DOHH2 (cell line): ENCODE data around the gene SH3TC2.

Source experiments
- H3F3A ChIP-seq: fragments of 200-600 bp; sonication (generic), shearing (Covaris generic); 2 replicates; pipeline ENCODE4 v1.6.0; 2016; ENCODE audit warnings: antibody characterized with exemption, mild to moderate bottlenecking; ENCODE audit not compliant: control insufficient read depth, insufficient read depth
- H3K27ac ChIP-seq: fragments of 200-600 bp; sonication (generic); 2 replicates; pipeline ENCODE4 v1.5.1; 2014; ENCODE audit warnings: low read depth, mild to moderate bottlenecking, low read length, moderate library complexity
- H3K27me3 ChIP-seq: fragments of 200-600 bp; sonication (generic); 2 replicates; pipeline ENCODE4 v1.6.1; 2014; ENCODE audit warnings: mild to moderate bottlenecking, low read length, mixed read lengths; ENCODE audit not compliant: control insufficient read depth
- H3K36me3 ChIP-seq: fragments of 200-600 bp; sonication (generic); 2 replicates; pipeline ENCODE4 v1.6.1; 2014; ENCODE audit warnings: mild to moderate bottlenecking, low read length, moderate library complexity, mixed read lengths; ENCODE audit not compliant: control insufficient read depth
- H3K4me1 ChIP-seq: fragments of 200-600 bp; sonication (generic); 2 replicates; pipeline ENCODE4 v1.6.1; 2014; ENCODE audit warnings: mild to moderate bottlenecking, low read length, mixed read lengths; ENCODE audit not compliant: control insufficient read depth
- H3K4me2 ChIP-seq: fragments of 200-600 bp; sonication (generic); 2 replicates; pipeline ENCODE4 v1.6.0; 2014; ENCODE audit warnings: mild to moderate bottlenecking, low read length, moderate library complexity
- H3K4me3 ChIP-seq: fragments of 200-600 bp; sonication (generic); 2 replicates; pipeline ENCODE4 v1.5.1; 2014; ENCODE audit warnings: mild to moderate bottlenecking, low read length, mixed read lengths
- H3K79me2 ChIP-seq: fragments of 200-600 bp; sonication (generic); 2 replicates; pipeline ENCODE4 v1.6.1; 2014; ENCODE audit warnings: mild to moderate bottlenecking, low read length, mixed read lengths; ENCODE audit not compliant: control insufficient read depth
- H3K9me2 ChIP-seq: fragments of 200-600 bp; sonication (generic); replicated peaks from 2 replicates; pipeline ENCODE4 v1.6.1; 2014; ENCODE audit warnings: mild to moderate bottlenecking, low read length, mixed read lengths; ENCODE audit not compliant: control insufficient read depth
- H3K9me3 ChIP-seq: fragments of 200-600 bp; sonication (generic); 2 replicates; pipeline ENCODE4 v1.6.1; 2014; ENCODE audit warnings: antibody characterized with exemption, low read length, mixed read lengths; ENCODE audit not compliant: control insufficient read depth, insufficient read depth
- H4K20me1 ChIP-seq: fragments of 200-600 bp; sonication (generic); 2 replicates; pipeline ENCODE4 v1.6.0; 2014; ENCODE audit warnings: low read depth, mild to moderate bottlenecking, antibody characterized with exemption, low read length, moderate library complexity; ENCODE audit not compliant: control insufficient read depth, insufficient read depth
- CTCF ChIP-seq: fragments of 200-600 bp; sonication (generic); IDR thresholded peaks from one replicate; pipeline ENCODE4 v1.5.1; 2014; ENCODE audit warnings: antibody characterized with exemption, mild to moderate bottlenecking, low read depth, low read length; ENCODE audit not compliant: poor library complexity, severe bottlenecking
- EZH2phosphoT487 ChIP-seq: fragments of 200-600 bp; sonication (generic); IDR thresholded peaks from 2 replicates; pipeline ENCODE4 v1.6.1; 2017; ENCODE audit warnings: borderline replicate concordance, mild to moderate bottlenecking, antibody characterized with exemption, low read length, moderate library complexity, mixed read lengths

SH3TC2 gene

GRCh38 chr5:148972396-148972795, 90.5 kb downstream of the SH3TC2 start:
- TF ChIP-seq EZH2phosphoT487 (no peak), CTCF (no peak)
- Histone ChIP-seq H3K9me3 (no peaks in the 10 kb centered on the region), H3K9me2 (no peaks in the 10 kb centered on the region), H3K27ac (no peak overlapping the region), H4K20me1 (no peaks in the 10 kb centered on the region), H3K27me3 (peaks cover 20% of the 10 kb centered on the region), H3F3A (no peaks in the 10 kb centered on the region), H3K36me3 (no peaks in the 10 kb centered on the region), H3K4me3 (no peak overlapping the region), H3K4me1 (no peaks in the 10 kb centered on the region), H3K79me2 (no peaks in the 10 kb centered on the region), H3K4me2 (no peak overlapping the region)

GRCh38 chr5:148970876-148971275, 92.0 kb downstream of the SH3TC2 start:
- Histone ChIP-seq H4K20me1 (no peaks in the 10 kb centered on the region), H3K4me3 (no peak overlapping the region), H3F3A (no peaks in the 10 kb centered on the region), H3K79me2 (no peaks in the 10 kb centered on the region), H3K4me2 (no peak overlapping the region), H3K4me1 (no peaks in the 10 kb centered on the region), H3K27me3 (peaks cover 20% of the 10 kb centered on the region), H3K9me3 (no peaks in the 10 kb centered on the region), H3K27ac (no peak overlapping the region), H3K9me2 (no peaks in the 10 kb centered on the region), H3K36me3 (no peaks in the 10 kb centered on the region)
- no peak for TF ChIP-seq CTCF
- TF ChIP-seq EZH2phosphoT487 = no peak

GRCh38 chr5:148970228-148970627, 92.6 kb downstream of the SH3TC2 start:
- H3K79me2 ChIP-seq = no peaks in the 10 kb centered on the region
- no peaks in the 10 kb centered on the region for H3K36me3 ChIP-seq
- H3K27me3 ChIP-seq = peaks cover 20% of the 10 kb centered on the region
- no peak overlapping the region for H3K4me3 ChIP-seq
- H3K4me1 ChIP-seq = no peaks in the 10 kb centered on the region
- H3K27ac ChIP-seq = no peak overlapping the region
- H3K4me2 ChIP-seq = no peak overlapping the region
- no peaks in the 10 kb centered on the region for H3F3A ChIP-seq
- no peaks in the 10 kb centered on the region for H3K9me2 ChIP-seq
- H3K9me3 ChIP-seq = no peaks in the 10 kb centered on the region
- no peaks in the 10 kb centered on the region for H4K20me1 ChIP-seq
- TF ChIP-seq EZH2phosphoT487 = no peak
- no peak for TF ChIP-seq CTCF

- no peak overlapping the region for H3K4me3 ChIP-seq
- no peaks in the 10 kb centered on the region for H3K79me2 ChIP-seq
- TF ChIP-seq CTCF = no peak
- no peak for TF ChIP-seq EZH2phosphoT487
- no peak overlapping the region for H3K27ac ChIP-seq
- no peaks in the 10 kb centered on the region for H3K9me2 ChIP-seq
- H4K20me1 ChIP-seq = no peaks in the 10 kb centered on the region
- no peaks in the 10 kb centered on the region for H3K4me1 ChIP-seq
- peaks cover 20% of the 10 kb centered on the region for H3K27me3 ChIP-seq
- H3F3A ChIP-seq = no peaks in the 10 kb centered on the region
- no peaks in the 10 kb centered on the region for H3K9me3 ChIP-seq
- no peak overlapping the region for H3K4me2 ChIP-seq
- H3K36me3 ChIP-seq = no peaks in the 10 kb centered on the region
Measured at GRCh38 chr5:148969291-148969690, 93.6 kb downstream of the SH3TC2 start.
